DLD1 (cell line): ENCODE data around the gene RPL23.

ENCODE experiments used
- in situ Hi-C: cut with HindIII; loops from 2 replicates; pipeline ENCODE4 v1.10.0; 2017; ENCODE audit warnings: low sequenced_read_pairs

Gene RPL23

GRCh38 chr17:38809828-38810227 is 43.7 kb downstream of the RPL23 start:
- in situ Hi-C loops, result no loop called here

DNA sequence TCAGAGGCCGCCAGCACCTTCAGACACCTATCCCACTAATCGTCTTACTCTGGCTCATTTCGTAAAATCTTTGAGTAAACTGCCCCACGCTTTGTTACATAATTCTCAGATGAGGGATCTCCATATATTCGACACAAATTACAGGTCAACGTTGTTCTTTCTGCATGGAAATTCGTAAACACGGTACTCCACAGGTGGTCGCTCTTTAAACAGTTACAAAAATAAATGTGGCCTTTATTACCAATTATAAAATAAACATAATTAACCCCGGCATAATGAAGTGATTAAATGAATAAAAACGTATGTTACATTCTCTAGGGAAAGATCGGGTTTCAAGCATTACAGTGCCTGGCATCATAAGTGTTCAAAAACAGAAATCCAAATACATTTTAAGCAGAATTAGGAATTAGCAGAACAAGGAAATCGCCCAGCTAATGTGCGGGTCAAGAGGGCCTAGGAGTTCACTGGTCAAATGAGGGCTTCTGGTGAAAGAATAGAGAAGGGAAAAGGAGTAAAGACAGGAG is 53.2 kb downstream of the RPL23 start:
- in situ Hi-C loops, result no loop called here

DNA sequence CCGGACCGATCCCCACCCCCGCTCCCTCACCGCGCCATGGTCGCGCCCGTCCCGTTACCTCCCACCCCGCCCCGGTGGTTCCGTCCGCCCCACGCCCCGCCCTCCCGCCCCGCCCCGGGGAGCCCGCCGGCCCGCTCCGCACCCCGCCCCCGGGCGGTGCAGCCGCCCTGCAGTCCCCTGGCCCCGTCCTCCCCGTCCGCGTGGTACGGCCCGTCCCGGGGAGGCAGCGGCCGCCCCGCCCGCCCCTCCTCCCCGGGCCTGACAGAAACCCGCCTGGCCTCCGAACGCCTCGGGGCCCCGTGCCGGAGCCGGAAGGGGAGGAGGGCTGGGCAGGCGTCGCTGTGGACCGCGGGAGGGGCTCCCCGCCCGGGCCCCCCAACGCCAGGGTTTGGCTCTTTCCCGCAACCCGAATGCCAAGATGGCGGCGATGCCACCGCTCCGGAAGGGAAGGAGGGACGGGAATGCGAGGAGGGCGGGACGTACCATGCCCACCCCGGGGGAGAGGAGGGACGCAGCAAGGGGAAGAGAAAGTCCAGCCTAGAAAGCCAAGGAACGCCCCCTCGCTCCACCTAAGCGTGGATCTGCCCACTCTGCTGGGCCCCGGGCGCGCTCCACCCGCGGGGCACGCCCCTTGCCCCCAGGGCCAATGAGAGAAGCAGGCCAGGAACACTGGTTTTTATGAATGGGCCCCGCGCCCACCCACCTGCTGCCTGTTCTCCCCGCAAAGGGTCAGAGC is 53.9 kb downstream of the RPL23 start, which contains the start of gene PIP4K2B:
TSS of gene PIP4K2B (minus strand) at position 56 of the 736 bp plus-strand sequence. CDS start 132 bp downstream, outside the sequence.
- in situ Hi-C loops, result no loop called here

GRCh38 chr17:38798614-38799500 is 54.7 kb downstream of the RPL23 start:
- in situ Hi-C loops, result no loop called here
